GM10266 (cell line): ENCODE measurements around the gene CDT1.

ENCODE experiments used
- DNase-seq: peaks from one replicate; pipeline ENCODE4 v3.0.0; 2012; ENCODE audit errors: extremely low spot score
- CTCF ChIP-seq: IDR thresholded peaks from 2 replicates; pipeline ENCODE4 v1.5.1; 2012; ENCODE audit warnings: mild to moderate bottlenecking, low read depth; ENCODE audit not compliant: control insufficient read depth, insufficient read depth; ENCODE audit errors: missing control alignments

Gene CDT1

GRCh38 chr16:88825146-88825545, 21.6 kb downstream of the CDT1 start:
- no peak for TF ChIP-seq CTCF
- no peak for DNase-seq

DNA sequence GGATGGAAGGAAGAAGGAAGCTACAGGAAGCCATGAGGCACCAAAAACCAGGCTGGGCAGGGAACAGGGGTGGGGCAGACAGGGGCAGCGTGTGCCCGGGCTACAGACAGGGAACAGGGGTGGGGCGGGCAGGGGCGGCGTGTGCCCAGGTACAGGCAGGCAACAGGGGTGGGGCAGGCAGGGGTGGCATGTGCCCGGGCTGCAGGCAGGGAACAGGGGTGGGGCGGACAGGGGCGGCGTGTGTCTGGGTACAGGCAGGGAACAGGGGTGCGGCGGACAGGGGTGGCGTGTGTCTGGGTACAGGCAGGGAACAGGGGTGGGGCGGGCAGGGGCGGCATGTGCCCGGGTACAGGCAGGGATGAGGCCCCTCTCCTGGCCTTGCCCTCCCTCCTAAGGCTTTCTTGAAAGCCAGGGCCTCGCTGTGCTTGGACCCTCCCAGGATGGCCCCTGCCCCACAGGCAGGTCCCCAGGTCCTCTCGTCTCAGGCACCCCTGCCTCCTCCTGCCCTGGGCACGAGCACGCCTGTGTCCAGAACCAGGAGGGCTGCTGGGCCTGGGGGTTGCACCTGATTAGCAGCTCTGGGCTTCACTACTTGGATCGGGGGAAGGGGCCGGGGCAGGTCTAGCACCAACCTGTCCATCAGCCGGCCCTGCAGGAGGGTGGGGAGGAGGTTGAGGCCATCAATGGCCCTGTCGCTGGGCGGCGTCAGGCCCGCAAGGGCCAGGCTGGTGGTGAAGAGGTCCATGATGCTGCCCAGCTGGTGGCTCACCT, 22.7 kb downstream of the CDT1 start:
- DNase-seq = no peak
- no peak for TF ChIP-seq CTCF

DNA sequence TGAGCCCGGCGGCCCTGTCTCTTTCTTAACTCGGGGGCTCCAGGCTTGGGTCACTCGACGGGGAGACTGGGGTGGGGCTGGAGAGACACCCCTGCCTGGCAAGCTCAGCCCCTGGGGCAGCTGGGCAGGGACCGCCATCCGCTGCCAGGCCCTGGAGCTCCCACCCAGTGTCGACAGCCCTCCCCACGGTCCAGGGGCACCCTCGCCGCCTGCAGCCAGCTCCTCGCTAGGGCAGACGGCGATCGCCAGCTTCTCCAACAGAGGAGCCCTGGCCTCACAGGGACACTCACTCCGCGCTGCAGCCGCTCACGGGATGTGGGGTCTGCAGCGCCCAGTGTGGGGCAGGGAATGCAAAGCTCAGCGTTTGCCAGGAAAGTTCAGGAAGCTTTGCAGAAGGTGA, 24.1 kb downstream of the CDT1 start:
- DNase-seq = no peak
- TF ChIP-seq CTCF = no peak

GRCh38 chr16:88828711-88829110, 25.1 kb downstream of the CDT1 start:
- no peak for TF ChIP-seq CTCF
- no peak for DNase-seq

- no peak for DNase-seq
- TF ChIP-seq CTCF = no peak
These were observed 26.7 kb downstream of the CDT1 start for GRCh38 chr16:88830258-88830657.

DNA sequence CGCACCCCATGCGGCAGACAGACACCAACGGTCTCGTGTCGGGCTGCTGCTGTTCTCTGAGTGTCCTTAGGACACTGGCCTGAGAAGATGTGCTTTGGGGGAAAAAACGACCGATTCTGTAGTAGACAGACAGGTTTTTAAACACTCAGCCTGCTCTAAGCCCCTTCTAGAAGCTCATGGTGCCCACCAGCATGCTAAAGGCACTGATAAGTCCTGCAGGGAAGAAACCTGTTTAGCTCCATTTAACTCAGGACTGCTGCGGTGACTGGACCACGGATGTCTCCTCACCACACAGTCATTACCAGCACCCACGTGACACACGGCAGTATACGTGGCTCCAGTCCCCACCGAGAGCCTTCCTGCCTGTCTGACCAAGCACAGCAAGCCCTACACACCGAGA, 27.2 kb downstream of the CDT1 start:
- no peak for TF ChIP-seq CTCF
- no peak for DNase-seq

DNA sequence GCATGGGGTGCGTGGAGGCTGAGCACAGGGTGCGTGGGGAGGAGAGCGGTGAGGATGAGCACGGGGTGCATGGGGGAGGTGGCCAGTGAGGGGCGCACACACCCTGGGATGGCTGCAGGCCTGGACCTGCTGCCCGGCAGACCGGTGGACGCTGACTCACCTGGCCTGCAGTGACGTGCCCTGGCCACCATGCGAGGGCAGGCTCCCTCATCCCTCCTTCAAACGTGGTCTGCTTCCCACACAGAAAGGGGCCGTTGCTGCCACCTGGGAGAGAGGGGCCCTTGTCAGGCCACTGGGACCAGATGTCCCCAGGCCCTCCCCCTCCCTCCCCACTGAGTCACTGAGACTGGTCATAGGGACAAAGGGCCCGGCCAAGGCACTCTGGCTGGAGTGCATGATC, 28.2 kb downstream of the CDT1 start:
- no peak for DNase-seq
- no peak for TF ChIP-seq CTCF
